Natural killer cell (primary cell): Measurements from ENCODE around the gene AMT. TPM values are rescaled to one million over a fixed set of nuclear protein-coding genes. Genes with fewer than 3 reads are reported as not detected.

Source experiments
- ATAC-seq, 3 donors: fragments of 150-1000 bp in 2 of 3; fragments of 200-7000 bp in 1 of 3; cut with Tn5 transposase; 1 replicate in 1 of 3; 2 replicates in 2 of 3; pipeline ENCODE4 v1.10.0; 2021; ENCODE audit warnings: mild to moderate bottlenecking in 2 of 3, moderate library complexity in 2 of 3
- DNase-seq, 2 donors: peaks; one replicate each; pipeline versions ENCODE4 v3.0.0 to v3.0.0-alpha.2; 2013 to 2021; ENCODE audit warnings: mixed read lengths in 1 of 2
- H3K27ac ChIP-seq: one replicate; pipeline ENCODE4 v1.5.1; 2013; ENCODE audit warnings: mild to moderate bottlenecking, low read length
- H3K27me3 ChIP-seq: one replicate; pipeline ENCODE4 v1.6.1; 2013; ENCODE audit warnings: low read length; ENCODE audit not compliant: control insufficient read depth, insufficient read depth
- H3K36me3 ChIP-seq: one replicate; pipeline ENCODE4 v1.6.1; 2013; ENCODE audit warnings: low read length; ENCODE audit not compliant: control insufficient read depth, insufficient read depth
- H3K4me1 ChIP-seq: one replicate; pipeline ENCODE4 v1.6.1; 2013; ENCODE audit warnings: low read length; ENCODE audit not compliant: control insufficient read depth, insufficient read depth
- H3K4me3 ChIP-seq: one replicate; pipeline ENCODE4 v1.5.1; 2013; ENCODE audit warnings: low read length
- H3K9me3 ChIP-seq: one replicate; pipeline ENCODE4 v1.6.1; 2013; ENCODE audit warnings: low read length; ENCODE audit not compliant: control insufficient read depth, insufficient read depth
- H3K27ac Mint-ChIP-seq, 2 donors: one replicate each; pipeline ENCODE4 v1.8.0; 2022; ENCODE audit warnings: mild to moderate bottlenecking in 2 of 2, mixed read lengths in 2 of 2, moderate library complexity in 1 of 2
- H3K27me3 Mint-ChIP-seq, 2 donors: one replicate each; pipeline ENCODE4 v1.8.0; 2022; ENCODE audit warnings: low read depth in 2 of 2, mixed read lengths in 2 of 2
- H3K36me3 Mint-ChIP-seq: one replicate; pipeline ENCODE4 v1.8.0; 2022; ENCODE audit warnings: mixed read lengths
- H3K4me1 Mint-ChIP-seq, 2 donors: one replicate each; pipeline ENCODE4 v1.8.0; 2022; ENCODE audit warnings: mixed read lengths in 2 of 2
- H3K4me3 Mint-ChIP-seq: one replicate; pipeline ENCODE4 v1.8.0; 2022; ENCODE audit warnings: mild to moderate bottlenecking, moderate library complexity, mixed read lengths
- H3K9me3 Mint-ChIP-seq, 2 donors: one replicate each; pipeline ENCODE4 v1.8.0; 2022; ENCODE audit warnings: mixed read lengths in 2 of 2
- CTCF ChIP-seq: fragments of 200-600 bp; IDR thresholded peaks from one replicate; pipeline ENCODE4 v1.8.0; 2022; ENCODE audit warnings: antibody characterized with exemption
- WGBS: methylation state at CpG from one replicate; pipeline ENCODE4 v1.1.7; 2013; ENCODE audit warnings: missing lambda C conversion rate; ENCODE audit not compliant: insufficient coverage; 5-methylcytosine and 5-hydroxymethylcytosine counted together
- intact Hi-C: fragments of 100-400 bp; cut with micrococcal nuclease; formaldehyde crosslinking; loops from one replicate; pipeline ENCODE4 v1.14.2; 2022
- total RNA-seq, 4 donors: library from RNA; stranded (reverse); fragments of 120-200 nt in 1 of 4; gene quantifications; one replicate each; pipeline versions ENCODE4 v1.2.3 to v1.2.4, GENCODE V29; 2013 to 2022

AMT gene
- total RNA-seq, 3 donors from 2014 or later (not counting 1 experiment from before 2014, with no cell fraction given), result 13.4 to 14.2 (median 14.0) TPM

DNA sequence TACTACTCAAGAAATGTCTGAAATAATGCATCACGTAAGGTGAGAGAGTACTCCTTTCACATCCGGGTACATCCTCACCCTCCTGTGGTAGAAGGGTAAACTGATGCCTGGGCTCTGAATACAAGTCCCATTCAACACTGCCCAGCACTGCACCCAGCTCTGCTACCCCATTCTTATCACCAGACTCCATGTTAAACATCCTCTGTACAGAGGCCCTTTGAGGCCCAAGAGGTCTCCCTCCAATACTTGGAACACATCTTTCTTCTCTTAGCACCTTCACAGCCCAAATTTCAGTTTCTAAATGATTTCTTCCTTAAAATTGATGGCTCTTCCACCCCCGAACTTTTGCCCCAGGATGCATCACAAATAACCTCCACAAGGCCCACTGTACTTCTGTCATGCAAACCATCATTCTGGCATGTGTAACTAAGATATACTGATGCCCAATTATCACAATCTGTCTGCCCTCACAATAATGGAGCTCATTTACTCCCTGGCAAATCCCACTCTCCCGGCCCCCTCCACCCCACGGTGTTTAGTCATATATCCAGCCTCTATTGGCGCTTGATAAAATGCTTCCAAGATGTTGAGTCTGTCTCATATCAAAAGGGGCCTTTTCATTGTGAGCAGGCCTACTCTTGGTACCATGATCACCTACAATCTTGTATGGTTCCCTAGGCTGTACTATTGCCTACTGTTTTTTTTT is 51.5 kb downstream of the AMT start:
- Histone ChIP-seq H3K36me3 (peaks cover 50% of the 10 kb centered on the region), H3K4me1 (no peaks in the 10 kb centered on the region), H3K27me3 (no peaks in the 10 kb centered on the region), H3K4me3 (no peak overlapping the region), H3K27ac (no peak overlapping the region), H3K9me3 (no peaks in the 10 kb centered on the region)
- WGBS, result 93% methylated on average over 6 of the region's 6 CpGs
- Mint-ChIP-seq H3K4me3 (no peak overlapping the region), H3K36me3 (no peaks in the 10 kb centered on the region), H3K27ac (peak overlapping the region; percentile 10 to 73), H3K9me3 (no peaks in the 10 kb centered on the region), H3K27me3 (no peaks in the 10 kb centered on the region), H3K4me1 (peaks cover 28 to 47% of the 10 kb centered on the region in 2 donors)
- TF ChIP-seq CTCF, result no peak
- intact Hi-C loops, result no loop called here
- ATAC-seq (no peak), DNase-seq (no peak)

Other genes with a start within 250 kb of the AMT start
- gene C3orf62, start 145.2 kb downstream of the AMT start, total RNA-seq, result 10 to 100 TPM in 2 of 3 donors, 1 to 10 TPM in 1; 8.8 to 12.7 (median 10.8) TPM
- gene USP4, start 82.4 kb downstream of the AMT start, total RNA-seq, result 100 to 1,000 TPM; 110 to 138 (median 135) TPM
- gene GPX1, start 64.1 kb downstream of the AMT start, total RNA-seq, result 10 to 100 TPM; 34.7 to 70.0 (median 59.1) TPM
- gene RHOA, start 10.5 kb downstream of the AMT start, total RNA-seq, result 100 to 1,000 TPM; 342 to 372 (median 370) TPM
- gene TCTA, start 10.1 kb downstream of the AMT start, total RNA-seq, result 10 to 100 TPM; 35.4 to 40.7 (median 36.7) TPM
- 10 to 100 TPM; 28.7 to 36.5 (median 30.6) TPM for gene NICN1, start 6.9 kb upstream of the AMT start, total RNA-seq
- gene DAG1, start 47.8 kb upstream of the AMT start, total RNA-seq, result 10 to 100 TPM in 2 of 3 donors, 1 to 10 TPM in 1; 9.6 to 22.4 (median 20.6) TPM
- gene BSN, start 132.0 kb upstream of the AMT start, total RNA-seq, result under 1 TPM; 0.33 to 0.41 (median 0.35) TPM